GM18861 (cell line): ENCODE measurements around the gene SNAPIN.
"Not testable (repeated sequence)": the region's sequence is repeated elsewhere in the genome, so short reads cannot be mapped to it uniquely, and the experiment has no call there.

Experiments used
- ATAC-seq: cut with Tn5 transposase; IDR thresholded peaks from one replicate; pipeline ENCODE4 v1.9.1; 2021; ENCODE audit not compliant: unreplicated experiment

SNAPIN gene

DNA sequence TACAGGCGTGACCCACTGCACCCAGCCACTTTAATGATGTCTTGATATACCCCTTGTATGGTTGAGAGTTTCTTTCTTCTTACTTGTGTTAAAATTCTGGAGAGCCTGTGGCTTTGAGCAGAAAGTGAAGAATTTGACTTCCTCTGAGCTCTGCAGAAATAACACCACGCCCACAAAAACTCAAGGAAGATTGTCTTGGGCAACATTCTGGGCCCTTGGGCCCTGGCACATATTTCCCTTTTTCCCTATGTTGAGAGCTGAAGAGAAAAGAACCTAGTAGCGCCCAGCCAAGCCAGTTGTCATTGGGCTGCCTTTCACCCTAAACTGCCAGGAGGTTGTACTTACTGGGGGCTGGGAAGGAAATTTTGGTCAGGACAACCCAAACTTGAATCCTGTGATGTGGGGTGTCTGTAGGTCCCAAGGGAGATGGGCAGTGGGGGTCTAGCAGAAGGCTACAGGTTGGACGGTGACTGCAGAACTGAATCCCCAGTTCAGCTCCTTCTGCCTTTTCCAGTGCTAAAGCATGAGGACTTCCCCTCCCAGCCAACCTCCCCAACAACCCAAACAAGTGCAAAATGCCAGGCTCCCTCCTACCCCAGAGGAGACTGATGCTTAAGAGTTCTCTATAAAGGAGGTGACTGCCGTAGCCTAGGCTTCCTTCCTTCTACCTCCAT, 11.7 kb upstream of the SNAPIN start:
- no peak for ATAC-seq

- ATAC-seq, result no peak
Observed at GRCh38 chr1:153647346-153647714, 11.2 kb upstream of the SNAPIN start.

- ATAC-seq, result no peak
Observed at GRCh38 chr1:153648000-153648643, 10.4 kb upstream of the SNAPIN start.

GRCh38 chr1:153649137-153649862, 9.2 kb upstream of the SNAPIN start:
- no peak for ATAC-seq

DNA sequence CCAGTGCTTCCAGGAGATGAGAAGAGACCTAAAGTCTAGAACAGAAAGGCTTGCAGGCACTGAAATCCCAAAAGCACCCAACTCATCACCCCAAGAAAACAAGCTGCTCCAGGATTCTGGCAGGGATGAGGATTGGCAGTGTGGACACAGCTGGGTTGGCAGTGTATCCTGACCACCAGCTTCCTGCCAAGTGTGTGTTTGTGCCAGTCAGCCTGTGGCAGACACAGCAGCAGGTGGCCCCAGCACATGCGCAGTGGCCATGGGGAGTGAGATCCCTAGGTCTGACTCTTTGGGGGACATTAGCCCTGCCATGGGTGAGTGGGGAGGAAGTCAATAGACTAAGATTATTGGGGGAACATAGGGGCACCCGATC, 8.7 kb upstream of the SNAPIN start:
- ATAC-seq, result no peak

- no peak for ATAC-seq
Observed at GRCh38 chr1:153651771-153652170, 6.7 kb upstream of the SNAPIN start.

DNA sequence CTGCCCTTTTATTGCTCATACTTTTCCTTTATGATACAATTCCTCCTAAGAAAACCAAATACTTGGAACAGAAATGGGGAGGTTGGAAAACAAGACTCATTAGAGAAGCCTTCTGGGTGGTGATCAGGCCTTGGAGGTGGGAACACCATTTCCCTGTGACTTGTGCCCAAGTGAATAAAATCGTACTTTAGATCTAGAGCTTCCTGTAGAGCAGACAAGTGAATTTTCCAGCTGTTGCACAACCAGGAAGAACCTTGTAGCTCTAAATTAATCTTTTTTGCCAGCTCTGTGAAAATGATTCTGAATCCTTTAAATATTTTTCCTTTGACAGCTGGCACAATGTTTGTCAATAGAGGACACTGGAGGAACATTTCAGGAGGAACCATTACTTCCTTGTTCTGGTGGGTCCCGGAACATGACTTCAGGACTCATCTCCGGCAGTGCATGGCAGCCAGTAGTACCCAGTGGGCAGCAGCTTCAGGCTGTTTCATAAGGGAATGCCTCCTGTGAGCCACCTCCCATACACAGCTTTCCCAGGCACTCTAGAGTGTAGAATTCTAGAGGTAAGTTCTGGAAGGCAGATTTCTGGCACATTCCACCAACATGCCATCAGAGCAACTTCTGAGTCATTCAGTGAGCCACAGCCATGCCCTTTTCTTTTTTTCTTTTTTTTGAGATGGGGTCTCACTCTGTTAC, 5.5 kb upstream of the SNAPIN start:
- no peak for ATAC-seq

GRCh38 chr1:153655333-153655732, 3.2 kb upstream of the SNAPIN start:
- no peak for ATAC-seq

DNA sequence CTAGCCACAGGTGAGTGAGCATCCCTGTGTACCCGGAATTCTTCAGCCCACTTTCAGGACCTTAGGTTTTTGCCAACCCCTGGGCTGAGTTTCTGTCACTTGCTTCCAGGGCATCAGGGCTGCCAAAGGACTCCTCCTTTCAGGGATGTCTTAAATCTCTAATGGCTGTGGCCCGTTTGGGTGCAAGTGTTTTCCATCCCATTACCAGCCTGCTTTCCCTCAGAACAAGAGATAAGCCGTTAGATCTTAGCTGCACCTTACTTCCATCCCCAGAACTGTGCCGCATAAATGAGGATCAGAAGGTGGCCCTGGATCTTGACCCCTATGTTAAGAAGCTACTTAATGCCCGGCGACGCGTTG, 652 bp downstream of the SNAPIN start:
- ATAC-seq, result no peak

GRCh38 chr1:153659656-153660055, 1.2 kb downstream of the SNAPIN start:
- no peak for ATAC-seq

- ATAC-seq, result no peak
Observed at GRCh38 chr1:153661111-153661708, 2.7 kb downstream of the SNAPIN start.

GRCh38 chr1:153662269-153662668, 3.8 kb downstream of the SNAPIN start:
- no peak for ATAC-seq

DNA sequence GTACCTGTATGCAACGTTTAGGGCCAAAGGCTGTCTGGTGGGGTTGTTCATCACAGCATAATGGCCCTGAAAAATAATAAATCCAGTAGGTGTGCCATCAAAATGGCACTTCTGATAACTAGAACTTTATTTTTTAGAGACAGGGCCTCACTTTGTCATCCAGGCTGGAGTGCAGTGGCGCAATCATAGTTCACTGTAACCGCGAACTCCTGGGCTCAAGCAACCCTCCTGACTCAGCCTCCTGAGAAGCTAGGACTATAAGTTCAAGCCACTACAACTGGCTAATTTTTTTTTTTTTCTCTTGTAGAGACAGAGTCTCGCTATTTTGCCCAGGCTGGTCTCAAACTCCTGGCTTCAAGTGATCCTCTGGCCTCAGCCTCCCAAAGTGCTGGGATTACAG, 4.7 kb downstream of the SNAPIN start:
- ATAC-seq, result no peak

DNA sequence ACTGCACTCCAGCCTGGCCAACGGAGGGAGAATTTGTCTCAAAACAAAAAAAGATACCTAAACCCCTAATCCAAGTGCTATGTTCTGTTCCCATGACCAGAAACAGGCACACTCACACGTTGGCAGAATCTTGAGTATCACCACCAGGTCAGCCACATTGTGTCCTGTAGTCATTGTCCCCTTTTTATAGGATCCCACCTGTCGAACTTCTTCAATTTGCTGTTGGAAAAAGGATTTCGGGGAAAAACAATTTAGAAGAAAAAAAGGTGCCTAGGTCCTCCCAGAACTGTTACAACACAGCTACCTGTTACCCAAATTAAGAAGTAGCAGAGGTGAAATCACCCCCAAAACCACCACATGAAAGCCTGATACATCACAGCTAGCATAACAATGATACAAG, 8.9 kb downstream of the SNAPIN start:
- ATAC-seq, result no peak

- ATAC-seq, result not testable (repeated sequence)
Observed at GRCh38 chr1:153668672-153669071, 10.2 kb downstream of the SNAPIN start.

GRCh38 chr1:153669606-153670005, 11.1 kb downstream of the SNAPIN start:
- ATAC-seq, result no peak

DNA sequence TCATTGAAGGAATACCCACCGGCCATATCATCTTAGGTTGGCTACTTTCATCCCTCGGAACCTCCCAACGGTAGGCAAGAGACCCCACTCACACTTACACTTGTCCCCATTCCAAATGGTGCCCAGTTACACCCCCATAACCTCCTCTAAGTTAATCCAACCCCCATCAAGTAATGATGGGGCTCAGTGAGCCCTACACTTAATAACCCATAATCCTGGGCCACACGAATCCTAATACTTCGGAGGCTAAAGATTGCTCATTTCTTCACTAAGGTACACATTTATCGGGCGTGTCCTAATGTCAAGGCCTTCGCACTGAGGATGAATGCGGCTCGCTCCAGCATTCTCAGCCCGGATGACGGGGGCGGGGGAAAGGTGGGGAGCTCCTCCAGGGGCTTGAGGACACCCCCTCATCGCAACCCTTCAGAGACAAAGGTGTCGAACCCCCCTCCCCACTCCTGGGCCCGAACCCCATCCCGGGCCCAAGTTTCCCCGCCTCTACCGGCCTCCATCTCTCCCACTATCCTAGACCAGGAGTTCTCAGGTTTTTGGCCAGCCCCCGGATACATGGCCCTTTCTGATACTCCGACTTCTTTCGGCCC, 11.9 kb downstream of the SNAPIN start:
- no peak for ATAC-seq

DNA sequence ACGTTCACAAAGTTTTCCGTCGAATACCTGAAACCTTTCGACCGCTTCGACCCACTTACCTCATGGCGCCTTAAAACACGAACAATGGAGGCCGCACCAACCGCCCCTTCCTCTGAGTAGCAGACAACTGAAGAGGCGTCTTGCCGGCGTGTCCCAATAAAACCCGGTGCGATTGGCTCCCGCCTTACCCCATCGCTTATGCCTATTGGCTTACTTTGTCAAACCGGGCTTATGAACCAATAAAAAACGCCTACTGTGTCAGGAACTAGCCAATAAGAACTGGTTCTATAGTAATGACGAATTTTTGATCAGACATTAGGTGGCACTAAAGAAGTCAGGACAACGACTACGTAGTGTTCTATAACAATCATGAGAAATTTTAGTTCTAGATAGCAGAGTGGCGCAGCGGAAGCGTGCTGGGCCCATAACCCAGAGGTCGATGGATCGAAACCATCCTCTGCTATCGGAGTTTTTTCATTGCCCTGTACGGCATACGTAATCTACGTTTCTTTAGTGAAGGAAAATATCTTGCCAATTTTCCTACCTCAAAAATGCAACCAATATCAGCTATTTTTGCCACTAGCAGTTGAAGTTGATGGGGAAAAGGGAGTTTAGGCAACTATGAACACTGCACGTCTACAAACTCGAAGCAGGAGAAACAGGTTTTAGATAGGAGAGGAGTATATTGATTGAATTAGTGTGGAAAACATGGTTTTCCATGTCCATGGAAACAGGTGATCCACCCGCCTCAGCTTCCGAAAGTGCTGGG, 12.5 kb downstream of the SNAPIN start, which contains the start of gene ILF2:
TSS of gene ILF2 (minus strand) at position 135 of the 769 bp plus-strand sequence. CDS start at position 64, 71 bp downstream.
- ATAC-seq, result peak; percentile 96

DNA sequence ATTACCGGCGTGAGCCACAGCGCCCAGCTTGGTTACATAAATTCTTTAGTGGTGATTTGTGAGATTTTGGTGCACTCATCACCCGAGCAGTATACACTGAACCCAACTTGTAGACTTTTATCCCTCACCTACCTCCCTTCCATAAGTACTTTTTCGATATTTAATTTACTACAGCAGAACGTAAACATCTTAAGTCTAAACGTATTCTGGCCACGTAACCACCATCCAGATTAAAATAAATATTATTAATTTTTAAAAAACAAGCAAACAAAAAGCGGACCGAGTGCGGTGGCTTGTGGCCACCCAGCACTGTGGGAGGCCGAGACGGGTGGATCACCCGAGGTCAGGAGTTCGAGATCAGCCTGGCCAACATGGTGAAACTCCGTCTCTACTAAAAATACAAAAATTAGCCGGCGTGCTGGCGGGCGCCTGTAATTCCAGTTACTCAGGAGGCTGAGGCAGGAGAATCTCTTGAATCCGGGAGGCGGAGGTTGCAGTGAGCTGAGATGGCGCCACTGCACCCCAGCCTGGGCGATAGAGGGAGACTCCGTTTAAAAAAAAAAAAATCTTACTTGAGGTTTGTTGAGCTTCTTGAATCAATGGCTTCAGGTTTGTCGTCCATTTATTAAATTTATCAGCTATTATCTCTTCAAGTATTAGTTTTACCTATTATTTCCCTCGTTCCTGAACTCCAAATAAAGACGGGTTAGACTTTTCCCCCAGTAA, 13.3 kb downstream of the SNAPIN start:
- peak; percentile 6 for ATAC-seq
